GM23248 (cell line): ENCODE measurements around the gene ADPRHL1. TPM values are rescaled to one million over a fixed set of nuclear protein-coding genes. Genes with fewer than 3 reads are reported as not detected.

Experiments used
- DNase-seq: peaks from one replicate; pipeline ENCODE4 v3.0.0-alpha.2; 2015
- H2AFZ ChIP-seq: fragments of 200-600 bp; sonication (generic); 2 replicates; pipeline ENCODE4 v1.6.1; 2016; ENCODE audit warnings: antibody characterized with exemption
- H3F3A ChIP-seq: fragments of 200-600 bp; sonication (generic); 2 replicates; pipeline ENCODE4 v1.6.1; 2016; ENCODE audit warnings: mild to moderate bottlenecking, antibody characterized with exemption, mixed run types; ENCODE audit not compliant: insufficient read depth
- H3K27ac ChIP-seq: fragments of 200-600 bp; sonication (generic); 2 replicates; pipeline ENCODE4 v1.5.1; 2016; ENCODE audit warnings: mild to moderate bottlenecking
- H3K27me3 ChIP-seq: fragments of 200-600 bp; sonication (generic); replicated peaks from 2 replicates; pipeline ENCODE4 v1.6.1; 2016; ENCODE audit warnings: mild to moderate bottlenecking; ENCODE audit not compliant: insufficient read depth
- H3K36me3 ChIP-seq: fragments of 200-600 bp; sonication (generic); 2 replicates; pipeline ENCODE4 v1.6.1; 2016; ENCODE audit warnings: low read depth, mild to moderate bottlenecking
- H3K4me1 ChIP-seq: fragments of 200-600 bp; sonication (generic); 2 replicates; pipeline ENCODE4 v1.6.1; 2016; ENCODE audit warnings: mild to moderate bottlenecking; ENCODE audit not compliant: insufficient read depth
- H3K4me2 ChIP-seq: fragments of 200-600 bp; sonication (generic); one replicate; pipeline ENCODE4 v1.6.1; 2016; ENCODE audit warnings: mild to moderate bottlenecking; ENCODE audit not compliant: unreplicated experiment
- H3K4me3 ChIP-seq: fragments of 200-600 bp; sonication (generic); 2 replicates; pipeline ENCODE4 v1.5.1; 2016; ENCODE audit warnings: mild to moderate bottlenecking
- H3K79me2 ChIP-seq: fragments of 200-600 bp; sonication (generic); 2 replicates; pipeline ENCODE4 v1.6.1; 2016; ENCODE audit warnings: mild to moderate bottlenecking; ENCODE audit not compliant: insufficient read depth
- H3K9ac ChIP-seq: fragments of 200-600 bp; sonication (generic); 2 replicates; pipeline ENCODE4 v1.6.1; 2016; ENCODE audit warnings: mild to moderate bottlenecking
- H3K9me2 ChIP-seq: fragments of 200-600 bp; sonication (generic); 2 replicates; pipeline ENCODE4 v1.6.1; 2016; ENCODE audit warnings: mixed run types, mild to moderate bottlenecking, moderate library complexity; ENCODE audit not compliant: insufficient read depth
- H3K9me3 ChIP-seq: fragments of 200-600 bp; sonication (generic); one replicate; pipeline ENCODE4 v1.6.1; 2017; ENCODE audit warnings: low read depth
- H4K20me1 ChIP-seq: fragments of 200-600 bp; sonication (generic); 2 replicates; pipeline ENCODE4 v1.6.0; 2016; ENCODE audit not compliant: insufficient read depth
- EZH2 ChIP-seq: fragments of 200-600 bp; sonication (generic); IDR thresholded peaks from 2 replicates; pipeline ENCODE4 v1.6.1; 2018; ENCODE audit warnings: antibody characterized with exemption, mild to moderate bottlenecking; ENCODE audit not compliant: insufficient read depth, poor library complexity, severe bottlenecking
- EZH2phosphoT487 ChIP-seq: fragments of 200-600 bp; sonication (generic); IDR thresholded peaks from 2 replicates; pipeline ENCODE4 v1.6.1; 2018; ENCODE audit warnings: antibody characterized with exemption, moderate library complexity, mild to moderate bottlenecking, low read depth; ENCODE audit not compliant: insufficient read depth
- WGBS, 2 experiments: methylation state at CpG; one replicate each; pipeline ENCODE4 v1.1.6; 2015 to 2017; ENCODE audit warnings: low lambda C conversion rate in 2 of 2, low coverage in 1 of 2; ENCODE audit errors: missing lambda C conversion rate in 2 of 2; 5-methylcytosine and 5-hydroxymethylcytosine counted together
- in situ Hi-C: fragments of 300-500 bp; cut with MboI; formaldehyde crosslinking; loops from 2 replicates; pipeline ENCODE4 v1.15.0; 2020
- polyA plus RNA-seq: library from polyadenylated mRNA; unstranded; fragments of >200 nt; fragmentation: Nextera tagmentation; extraction: Ambion mirVana; gene quantifications from 2 replicates; pipeline ENCODE4 v1.2.1, GENCODE V29; 2016
- total RNA-seq: library from RNA; depleted of rRNA; stranded (reverse); fragments of >200 nt; shearing (Covaris generic); gene quantifications from 2 replicates; pipeline ENCODE4 v1.2.3, GENCODE V29; 2014

Gene ADPRHL1
- total and polyA plus RNA-seq, 2 experiments from 2014 or later, result 1.8 to 2.2 TPM

DNA sequence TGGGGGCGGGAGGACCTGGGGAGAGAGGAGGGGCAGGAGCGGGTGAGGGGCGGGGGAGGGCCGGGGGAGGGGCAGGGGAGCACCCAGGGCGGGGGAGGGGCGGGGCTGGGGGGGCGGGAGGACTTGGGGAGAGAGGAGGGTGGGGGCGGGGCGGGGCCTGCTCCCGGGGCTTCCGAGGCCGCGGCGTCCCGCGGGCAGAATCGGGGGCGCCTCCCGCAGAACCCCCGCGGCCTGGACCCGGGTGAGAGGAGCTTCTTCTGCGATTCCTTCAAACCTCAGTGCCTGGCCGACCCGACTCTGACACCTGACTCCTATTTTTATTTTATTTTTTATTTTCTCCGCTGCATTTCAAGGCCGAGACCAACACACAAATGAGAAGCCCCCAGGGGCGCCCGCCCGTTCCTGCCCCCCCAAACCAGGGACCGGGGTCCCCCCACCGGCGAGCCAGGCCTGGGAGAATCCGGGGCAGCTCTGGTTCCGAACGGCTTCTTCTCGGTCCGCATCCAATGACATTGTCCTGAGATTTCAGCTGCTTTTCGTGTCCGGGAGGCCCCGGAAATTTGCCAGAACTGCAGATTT lies 88.9 kb downstream of the ADPRHL1 start:
- no peak overlapping the region for H3K4me3 ChIP-seq
- H3K36me3 ChIP-seq, result no peaks in the 10 kb centered on the region
- H3K4me1 ChIP-seq, result no peaks in the 10 kb centered on the region
- in situ Hi-C loops, result no loop called here
- no peaks in the 10 kb centered on the region for H3F3A ChIP-seq
- H3K27ac ChIP-seq, result no peak overlapping the region
- no peak for TF ChIP-seq EZH2
- no peak for TF ChIP-seq EZH2phosphoT487
- peaks cover 27% of the 10 kb centered on the region for H3K27me3 ChIP-seq
- no peaks in the 10 kb centered on the region for H3K9me3 ChIP-seq
- H4K20me1 ChIP-seq, result no peaks in the 10 kb centered on the region
- H3K9ac ChIP-seq, result 0 out of 2 replicates have a peak overlapping the region, but pooled peaks have one; percentile 22
- H3K79me2 ChIP-seq, result no peaks in the 10 kb centered on the region
- no peaks in the 10 kb centered on the region for H3K9me2 ChIP-seq
- 4% methylated on average over 21 to 32 of the region's 41 CpGs for WGBS, 2 experiments
- H3K4me2 ChIP-seq, result no peak overlapping the region
- peak overlapping the region; percentile 68 for H2AFZ ChIP-seq
- DNase-seq, result peak; percentile 41

GRCh38 chr13:113361406-113361805 lies 91.9 kb downstream of the ADPRHL1 start:
- H3K79me2 ChIP-seq, result no peaks in the 10 kb centered on the region
- peaks cover 6% of the 10 kb centered on the region for H3K4me1 ChIP-seq
- H3K9ac ChIP-seq, result no peak overlapping the region
- H3K27ac ChIP-seq, result no peak overlapping the region
- H3K9me3 ChIP-seq, result no peaks in the 10 kb centered on the region
- H4K20me1 ChIP-seq, result no peaks in the 10 kb centered on the region
- peaks cover 7% of the 10 kb centered on the region; the same call in 1 of the 2 replicates for H3F3A ChIP-seq
- H2AFZ ChIP-seq, result no peak overlapping the region
- no peak overlapping the region for H3K4me3 ChIP-seq
- H3K36me3 ChIP-seq, result no peaks in the 10 kb centered on the region
- TF ChIP-seq EZH2 (no peak), EZH2phosphoT487 (no peak)
- in situ Hi-C loops, result no loop called here
- DNase-seq, result no peak
- H3K27me3 ChIP-seq, result peaks cover 27% of the 10 kb centered on the region
- no peak overlapping the region for H3K4me2 ChIP-seq
- H3K9me2 ChIP-seq, result no peaks in the 10 kb centered on the region
- 79 to 83% methylated on average over 7 of the region's 7 CpGs for WGBS, 2 experiments

GRCh38 chr13:113360446-113360845 lies 92.8 kb downstream of the ADPRHL1 start:
- Histone ChIP-seq H3K79me2 (no peaks in the 10 kb centered on the region), H3K36me3 (no peaks in the 10 kb centered on the region), H3K9me2 (no peaks in the 10 kb centered on the region), H3K27me3 (peaks cover 27% of the 10 kb centered on the region), H4K20me1 (no peaks in the 10 kb centered on the region), H3K9me3 (no peaks in the 10 kb centered on the region), H3K27ac (no peak overlapping the region), H2AFZ (no peak overlapping the region), H3K4me3 (no peak overlapping the region), H3K9ac (no peak overlapping the region), H3F3A (peaks cover 7% of the 10 kb centered on the region; the same call in 1 of the 2 replicates), H3K4me1 (peaks cover 6% of the 10 kb centered on the region), H3K4me2 (no peak overlapping the region)
- in situ Hi-C loops, result no loop called here
- DNase-seq, result no peak
- TF ChIP-seq EZH2phosphoT487 (no peak), EZH2 (no peak)
- 85 to 86% methylated on average over 6 of the region's 6 CpGs for WGBS, 2 experiments

DNA sequence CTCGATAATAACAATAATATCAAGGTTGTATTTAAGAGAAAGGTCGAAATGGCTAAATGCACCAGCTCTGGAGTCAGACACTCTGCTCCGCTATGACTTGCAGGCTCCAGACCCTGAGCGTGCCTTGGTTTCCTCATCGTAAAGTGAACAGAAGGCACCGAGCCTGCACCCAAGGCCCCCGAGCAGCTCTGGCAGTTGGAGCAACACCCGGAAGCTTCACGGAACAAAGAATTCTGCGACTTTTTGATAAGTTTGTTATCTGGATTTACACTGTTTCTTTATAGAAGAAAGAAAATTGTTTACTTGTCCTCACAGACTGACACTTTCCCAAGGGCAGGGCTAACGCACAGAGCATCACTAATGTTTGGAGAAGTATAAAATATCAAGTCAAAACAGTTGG lies 93.7 kb downstream of the ADPRHL1 start:
- TF ChIP-seq EZH2phosphoT487, result no peak
- TF ChIP-seq EZH2, result no peak
- H3F3A ChIP-seq, result peaks cover 7% of the 10 kb centered on the region; the same call in 1 of the 2 replicates
- H3K4me2 ChIP-seq, result no peak overlapping the region
- H3K9me2 ChIP-seq, result no peaks in the 10 kb centered on the region
- no peak overlapping the region for H3K9ac ChIP-seq
- H3K9me3 ChIP-seq, result no peaks in the 10 kb centered on the region
- H3K27me3 ChIP-seq, result peaks cover 27% of the 10 kb centered on the region
- no peaks in the 10 kb centered on the region for H3K79me2 ChIP-seq
- no peak overlapping the region for H2AFZ ChIP-seq
- in situ Hi-C loops, result no loop called here
- no peak for DNase-seq
- WGBS, 2 experiments, result 83 to 85% methylated on average over 11 of the region's 11 CpGs
- no peak overlapping the region for H3K4me3 ChIP-seq
- peaks cover 6% of the 10 kb centered on the region for H3K4me1 ChIP-seq
- H3K36me3 ChIP-seq, result no peaks in the 10 kb centered on the region
- no peaks in the 10 kb centered on the region for H4K20me1 ChIP-seq
- H3K27ac ChIP-seq, result no peak overlapping the region
